H9 (cell line): ENCODE measurements around the gene NRBF2. TPM values are rescaled to one million over a fixed set of nuclear protein-coding genes. Genes with fewer than 3 reads are reported as not detected.

ENCODE experiments used
- DNase-seq: peaks from one replicate; pipeline ENCODE4 v3.0.0-alpha.2; 2017
- H2AFZ ChIP-seq: one replicate; pipeline ENCODE4 v1.6.1; 2013; ENCODE audit warnings: mild to moderate bottlenecking, low read length, control low read depth, moderate library complexity
- H2AK5ac ChIP-seq: 2 replicates; pipeline ENCODE4 v1.6.1; 2013; ENCODE audit warnings: low read length, control low read depth, mixed read lengths; ENCODE audit not compliant: insufficient read length
- H2BK120ac ChIP-seq: one replicate; pipeline ENCODE4 v1.6.1; 2013; ENCODE audit warnings: low read depth, mild to moderate bottlenecking, low read length, control low read depth, inconsistent platforms; ENCODE audit not compliant: poor library complexity, severe bottlenecking
- H2BK12ac ChIP-seq: 2 replicates; pipeline ENCODE4 v1.6.1; 2013; ENCODE audit warnings: low read length, control low read depth, mixed read lengths, low read depth; ENCODE audit not compliant: insufficient read length
- H2BK15ac ChIP-seq: 2 replicates; pipeline ENCODE4 v1.6.1; 2013; ENCODE audit warnings: low read depth, low read length, control low read depth
- H2BK20ac ChIP-seq: one replicate; pipeline ENCODE4 v1.6.1; 2013; ENCODE audit warnings: low read depth, mild to moderate bottlenecking, low read length, control low read depth, inconsistent platforms; ENCODE audit not compliant: poor library complexity, severe bottlenecking
- H2BK5ac ChIP-seq: 2 replicates; pipeline ENCODE4 v1.6.1; 2013; ENCODE audit warnings: low read length, control low read depth, mixed read lengths; ENCODE audit not compliant: insufficient read length
- H3K14ac ChIP-seq: 2 replicates; pipeline ENCODE4 v1.6.1; 2013; ENCODE audit warnings: low read length, control low read depth; ENCODE audit not compliant: insufficient read depth
- H3K18ac ChIP-seq: 2 replicates; pipeline ENCODE4 v1.6.1; 2013; ENCODE audit warnings: low read depth, mild to moderate bottlenecking, mixed read lengths, low read length, control low read depth; ENCODE audit not compliant: insufficient read length
- H3K23ac ChIP-seq: 2 replicates; pipeline ENCODE4 v1.6.1; 2013; ENCODE audit warnings: low read length, control low read depth, mixed read lengths, low read depth; ENCODE audit not compliant: insufficient read length
- H3K23me2 ChIP-seq: 2 replicates; pipeline ENCODE4 v1.6.1; 2013; ENCODE audit warnings: low read depth, mild to moderate bottlenecking, mixed read lengths, low read length, control low read depth; ENCODE audit not compliant: insufficient read length, poor library complexity, severe bottlenecking
- H3K27ac ChIP-seq: 2 replicates; pipeline ENCODE4 v1.5.1; 2013; ENCODE audit warnings: low read length, control low read depth, mixed read lengths, low read depth; ENCODE audit not compliant: insufficient read length
- H3K27me3 ChIP-seq: 2 replicates; pipeline ENCODE4 v1.6.1; 2013; ENCODE audit warnings: low read length, control low read depth, inconsistent platforms; ENCODE audit not compliant: insufficient read depth
- H3K4ac ChIP-seq: 2 replicates; pipeline ENCODE4 v1.6.1; 2013; ENCODE audit warnings: low read depth, mild to moderate bottlenecking, control low read depth, inconsistent platforms, low read length, moderate library complexity
- H3K4me1 ChIP-seq: 2 replicates; pipeline ENCODE4 v1.6.1; 2013; ENCODE audit warnings: low read length, control low read depth, inconsistent platforms; ENCODE audit not compliant: insufficient read depth
- H3K4me2 ChIP-seq: 2 replicates; pipeline ENCODE4 v1.6.1; 2013; ENCODE audit warnings: low read length, control low read depth, mixed read lengths; ENCODE audit not compliant: insufficient read length, insufficient read depth
- H3K56ac ChIP-seq: 2 replicates; pipeline ENCODE4 v1.6.1; 2013; ENCODE audit warnings: low read depth, mild to moderate bottlenecking, mixed read lengths, low read length, control low read depth; ENCODE audit not compliant: insufficient read length
- H3K79me1 ChIP-seq: 2 replicates; pipeline ENCODE4 v1.6.1; 2013; ENCODE audit warnings: low read depth, mild to moderate bottlenecking, moderate library complexity, low read length, control low read depth, inconsistent platforms; ENCODE audit not compliant: insufficient read depth, poor library complexity, severe bottlenecking
- H3K79me2 ChIP-seq: 2 replicates; pipeline ENCODE4 v1.6.1; 2013; ENCODE audit warnings: low read length, control low read depth, inconsistent platforms; ENCODE audit not compliant: insufficient read depth
- H3K9ac ChIP-seq: 2 replicates; pipeline ENCODE4 v1.6.1; 2013; ENCODE audit warnings: low read length, control low read depth, mixed read lengths; ENCODE audit not compliant: insufficient read length; ENCODE audit errors: extremely low read depth
- H3K9me3 ChIP-seq: one replicate; pipeline ENCODE4 v1.6.1; 2013; ENCODE audit warnings: low read depth, low read length, inconsistent platforms; ENCODE audit not compliant: control insufficient read depth
- H3T11ph ChIP-seq: one replicate; pipeline ENCODE4 v1.6.1; 2013; ENCODE audit warnings: mild to moderate bottlenecking, low read length, control low read depth, inconsistent platforms
- H4K20me1 ChIP-seq: one replicate; pipeline ENCODE4 v1.6.1; 2013; ENCODE audit not compliant: control insufficient read depth, insufficient read length, insufficient read depth
- H4K5ac ChIP-seq: 2 replicates; pipeline ENCODE4 v1.6.1; 2013; ENCODE audit warnings: low read depth, mild to moderate bottlenecking, mixed read lengths, low read length, control low read depth; ENCODE audit not compliant: insufficient read length
- H4K8ac ChIP-seq: replicated peaks from 2 replicates; pipeline ENCODE4 v1.6.1; 2013; ENCODE audit warnings: low read length, control low read depth, mixed read lengths, low read depth; ENCODE audit not compliant: insufficient read length
- H4K91ac ChIP-seq: 2 replicates; pipeline ENCODE4 v1.6.1; 2013; ENCODE audit warnings: low read depth, mild to moderate bottlenecking, moderate library complexity, mixed read lengths, low read length, control low read depth; ENCODE audit not compliant: insufficient read length
- H3K27ac Mint-ChIP-seq, 3 experiments: 2 replicates in 2 of 3; 3 replicates in 1 of 3; pipeline ENCODE4 v1.8.0; 2020 to 2021; ENCODE audit warnings: mixed read lengths in 3 of 3, mild to moderate bottlenecking in 1 of 3, moderate library complexity in 1 of 3
- H3K27me3 Mint-ChIP-seq: 2 replicates; pipeline ENCODE4 v1.8.0; 2021; ENCODE audit warnings: low read depth, mild to moderate bottlenecking, moderate library complexity, mixed read lengths
- H3K36me3 Mint-ChIP-seq, 3 experiments: 2 replicates in 2 of 3; 3 replicates in 1 of 3; pipeline ENCODE4 v1.8.0; 2020 to 2021; ENCODE audit warnings: low read depth in 3 of 3, mixed read lengths in 3 of 3; ENCODE audit not compliant: insufficient read depth in 1 of 3
- H3K4me1 Mint-ChIP-seq, 2 experiments: 2 replicates each; pipeline ENCODE4 v1.8.0; 2020; ENCODE audit warnings: mixed read lengths in 2 of 2
- H3K4me3 Mint-ChIP-seq, 2 experiments: 2 replicates in 1 of 2; 3 replicates in 1 of 2; pipeline ENCODE4 v1.8.0; 2020 to 2021; ENCODE audit warnings: mild to moderate bottlenecking in 2 of 2, mixed read lengths in 2 of 2, moderate library complexity in 1 of 2
- H3K9me3 Mint-ChIP-seq, 2 experiments: 2 replicates in 1 of 2; 3 replicates in 1 of 2; pipeline ENCODE4 v1.8.0; 2020; ENCODE audit warnings: mild to moderate bottlenecking in 2 of 2, mixed read lengths in 2 of 2, moderate library complexity in 1 of 2
- CTCF ChIP-seq: fragments of 200-600 bp; sonication (generic); conservative IDR thresholded peaks from 3 replicates; pipeline ENCODE4 v1.8.0; 2021; ENCODE audit warnings: antibody characterized with exemption, mild to moderate bottlenecking
- WGBS: extraction: QIAGEN DNeasy Blood & Tissue Kit; methylation state at CpG from one replicate; pipeline ENCODE4 v1.1.7; 2013; ENCODE audit warnings: missing lambda C conversion rate, low lambda C conversion rate, mixed read lengths; ENCODE audit not compliant: insufficient read length; ENCODE audit errors: extremely low coverage; 5-methylcytosine and 5-hydroxymethylcytosine counted together
- total RNA-seq: library from RNA; stranded (reverse); gene quantifications from 2 replicates; pipeline ENCODE4 v1.2.1, GENCODE V29; 2021

Gene NRBF2
- total RNA-seq, 1 experiment from 2014 or later, result 30.1 TPM

GRCh38 chr10:63168821-63169462 lies 35.8 kb downstream of the NRBF2 start:
- Histone ChIP-seq H2AK5ac (no peak overlapping the region), H3K14ac (no peak overlapping the region), H3K79me2 (no peaks in the 10 kb centered on the region), H3K9me3 (no peaks in the 10 kb centered on the region), H2BK120ac (no peak overlapping the region), H3T11ph (no peak overlapping the region), H3K4ac (no peak overlapping the region), H3K9ac (no peak overlapping the region), H4K5ac (no peak overlapping the region), H4K20me1 (no peaks in the 10 kb centered on the region), H3K79me1 (no peaks in the 10 kb centered on the region), H2BK15ac (no peak overlapping the region), H2AFZ (no peak overlapping the region), H3K23me2 (no peaks in the 10 kb centered on the region), H2BK20ac (no peak overlapping the region), H3K27ac (no peak overlapping the region), H2BK5ac (no peak overlapping the region), H2BK12ac (no peak overlapping the region), H3K4me1 (no peaks in the 10 kb centered on the region), H3K56ac (no peak overlapping the region), H3K23ac (no peak overlapping the region), H3K4me2 (no peak overlapping the region), H3K18ac (no peak overlapping the region), H3K27me3 (no peaks in the 10 kb centered on the region), H4K8ac (no peak overlapping the region), H4K91ac (no peak overlapping the region)
- no CpG with 5 or more reads among the region's 2 CpGs for WGBS
- peak overlapping the region in 1 of 3 experiments; percentile 95; a peak in 2 of 7 replicates for H3K27ac Mint-ChIP-seq
- TF ChIP-seq CTCF, result no peak
- DNase-seq, result no peak
- no peaks in the 10 kb centered on the region; a peak in 1 of 4 replicates for H3K4me1 Mint-ChIP-seq
- H3K36me3 Mint-ChIP-seq, result peaks cover 30 to 90% (median 67%) of the 10 kb centered on the region in 3 experiments; a peak in 6 of 7 replicates
- no peaks in the 10 kb centered on the region for H3K9me3 Mint-ChIP-seq
- H3K27me3 Mint-ChIP-seq, result no peaks in the 10 kb centered on the region
- H3K4me3 Mint-ChIP-seq, result no peak overlapping the region
